GM23338 (cell line): ENCODE measurements around the gene NSL1. TPM values are rescaled to one million over a fixed set of nuclear protein-coding genes. Genes with fewer than 3 reads are reported as not detected.

ENCODE experiments used
- ATAC-seq: fragments of 200-7000 bp; cut with Tn5 transposase; 3 replicates; pipeline ENCODE4 v1.9.1; 2020
- DNase-seq: peaks from one replicate; pipeline ENCODE4 v3.0.0-alpha.2; 2015; ENCODE audit warnings: low spot score
- H2AFZ ChIP-seq: fragments of 200-600 bp; sonication (generic); 2 replicates; pipeline ENCODE4 v1.8.0; 2016; ENCODE audit warnings: antibody characterized with exemption, mild to moderate bottlenecking, moderate library complexity
- H3F3A ChIP-seq: fragments of 200-600 bp; sonication (generic); replicated peaks from 2 replicates; pipeline ENCODE4 v1.8.0; 2017; ENCODE audit warnings: antibody characterized with exemption, mixed run types, low read depth
- H3K27ac ChIP-seq: fragments of 200-600 bp; sonication (generic); 2 replicates; pipeline ENCODE4 v1.6.1; 2016; ENCODE audit warnings: low read depth
- H3K27me3 ChIP-seq: fragments of 200-600 bp; sonication (generic); 2 replicates; pipeline ENCODE4 v1.8.0; 2016; ENCODE audit warnings: mild to moderate bottlenecking, mixed run types, moderate library complexity; ENCODE audit not compliant: insufficient read depth
- H3K36me3 ChIP-seq: fragments of 200-600 bp; sonication (generic); 2 replicates; pipeline ENCODE4 v1.8.0; 2016; ENCODE audit warnings: mild to moderate bottlenecking; ENCODE audit not compliant: insufficient read depth
- H3K4me1 ChIP-seq: fragments of 200-600 bp; sonication (generic); 2 replicates; pipeline ENCODE4 v1.8.0; 2016; ENCODE audit warnings: mild to moderate bottlenecking, moderate library complexity; ENCODE audit not compliant: insufficient read depth
- H3K4me2 ChIP-seq: fragments of 200-600 bp; sonication (generic); 2 replicates; pipeline ENCODE4 v1.7.1; 2017; ENCODE audit warnings: mixed run types
- H3K4me3 ChIP-seq: fragments of 200-600 bp; sonication (generic); 2 replicates; pipeline ENCODE4 v1.6.1; 2016; ENCODE audit warnings: mixed run types
- H3K79me2 ChIP-seq: fragments of 200-600 bp; sonication (generic); replicated peaks from 2 replicates; pipeline ENCODE4 v1.8.0; 2017; ENCODE audit warnings: mild to moderate bottlenecking; ENCODE audit not compliant: insufficient read depth
- H3K9me2 ChIP-seq: fragments of 200-600 bp; sonication (generic); 2 replicates; pipeline ENCODE4 v1.8.0; 2017; ENCODE audit not compliant: insufficient read depth
- H4K20me1 ChIP-seq: fragments of 200-600 bp; sonication (generic); replicated peaks from 2 replicates; pipeline ENCODE4 v1.8.0; 2017; ENCODE audit warnings: mild to moderate bottlenecking; ENCODE audit not compliant: insufficient read depth
- H3K27ac Mint-ChIP-seq: 2 replicates; pipeline ENCODE4 v1.8.0; 2020; ENCODE audit warnings: inconsistent platforms, mild to moderate bottlenecking, moderate library complexity, mixed read lengths
- H3K27me3 Mint-ChIP-seq: 3 replicates; pipeline ENCODE4 v1.8.0; 2022; ENCODE audit warnings: low read depth, mild to moderate bottlenecking, moderate library complexity, mixed read lengths, inconsistent platforms; ENCODE audit not compliant: insufficient read depth, poor library complexity
- H3K36me3 Mint-ChIP-seq: 3 replicates; pipeline ENCODE4 v1.8.0; 2021; ENCODE audit warnings: low read depth, mild to moderate bottlenecking, inconsistent platforms, moderate library complexity, mixed read lengths
- H3K4me1 Mint-ChIP-seq: 3 replicates; pipeline ENCODE4 v1.8.0; 2020; ENCODE audit warnings: mild to moderate bottlenecking, inconsistent platforms, mixed read lengths
- H3K4me3 Mint-ChIP-seq: 3 replicates; pipeline ENCODE4 v1.8.0; 2021; ENCODE audit warnings: moderate library complexity, mild to moderate bottlenecking, inconsistent platforms, mixed read lengths
- H3K9me3 Mint-ChIP-seq: 3 replicates; pipeline ENCODE4 v1.8.0; 2020; ENCODE audit warnings: moderate library complexity, mild to moderate bottlenecking, inconsistent platforms, mixed read lengths
- CREB1 ChIP-seq: fragments of 250-450 bp; sonication (Bioruptor Pico); IDR thresholded peaks from 2 replicates; pipeline ENCODE4 v1.5.0; 2020; ENCODE audit warnings: low read depth, mild to moderate bottlenecking, moderate library complexity
- EZH2 ChIP-seq: fragments of 200-600 bp; sonication (generic); IDR thresholded peaks from one replicate; pipeline ENCODE4 v1.8.0; 2017; ENCODE audit warnings: antibody characterized with exemption, mild to moderate bottlenecking, low read depth; ENCODE audit not compliant: unreplicated experiment
- JUNB ChIP-seq: IDR thresholded peaks from one replicate; pipeline ENCODE4 v1.6.1; 2016; ENCODE audit warnings: antibody characterized with exemption; ENCODE audit not compliant: unreplicated experiment
- NANOG ChIP-seq: IDR thresholded peaks from 2 replicates; pipeline ENCODE4 v1.6.1; 2016; ENCODE audit warnings: antibody characterized with exemption, borderline replicate concordance
- POLR2AphosphoS5 ChIP-seq: IDR thresholded peaks from 2 replicates; pipeline ENCODE4 v1.6.1; 2016; ENCODE audit warnings: antibody characterized with exemption, low read depth
- REST ChIP-seq: IDR thresholded peaks from one replicate; pipeline ENCODE4 v1.6.1; 2018; ENCODE audit warnings: antibody characterized with exemption; ENCODE audit not compliant: unreplicated experiment
- STAT1 ChIP-seq: IDR thresholded peaks from one replicate; pipeline ENCODE4 v1.6.1; 2016; ENCODE audit warnings: antibody characterized with exemption; ENCODE audit not compliant: unreplicated experiment
- ZNF114 ChIP-seq: fragments of 250-450 bp; sonication (Bioruptor Pico); IDR thresholded peaks from 2 replicates; pipeline ENCODE4 v1.5.0; 2020; ENCODE audit warnings: mild to moderate bottlenecking, moderate library complexity
- ZNF331 ChIP-seq: fragments of 250-450 bp; sonication (Bioruptor Pico); IDR thresholded peaks from 2 replicates; pipeline ENCODE4 v1.5.0; 2020; ENCODE audit warnings: low read depth, mild to moderate bottlenecking, moderate library complexity
- polyA plus RNA-seq: library from polyadenylated mRNA; unstranded; fragments of >200 nt; fragmentation: Nextera tagmentation; extraction: Ambion mirVana; gene quantifications from 2 replicates; pipeline ENCODE4 v1.2.1, GENCODE V29; 2016
- total RNA-seq: library from RNA; depleted of rRNA; stranded (reverse); fragments of >200 nt; shearing (Covaris generic); gene quantifications from 2 replicates; pipeline ENCODE4 v1.2.3, GENCODE V29; 2014
- TF ChIP-seq, protein P1 (sequence below): IDR thresholded peaks from 2 replicates; pipeline ENCODE4 v1.6.1; 2016; ENCODE audit warnings: antibody characterized with exemption
- TF ChIP-seq, protein P2 (sequence below), 2 experiments: fragments of 200-600 bp in 1 of 2; sonication (generic) in 1 of 2; conservative IDR thresholded peaks; 2 replicates each; pipeline versions ENCODE4 v1.5.1 to v1.6.1; 2016 to 2017; ENCODE audit warnings: antibody characterized with exemption in 2 of 2, low read depth in 2 of 2, mild to moderate bottlenecking in 2 of 2, moderate library complexity in 1 of 2

The NSL1 gene
- total and polyA plus RNA-seq, 2 experiments from 2014 or later, result 96.8 to 102 TPM

DNA sequence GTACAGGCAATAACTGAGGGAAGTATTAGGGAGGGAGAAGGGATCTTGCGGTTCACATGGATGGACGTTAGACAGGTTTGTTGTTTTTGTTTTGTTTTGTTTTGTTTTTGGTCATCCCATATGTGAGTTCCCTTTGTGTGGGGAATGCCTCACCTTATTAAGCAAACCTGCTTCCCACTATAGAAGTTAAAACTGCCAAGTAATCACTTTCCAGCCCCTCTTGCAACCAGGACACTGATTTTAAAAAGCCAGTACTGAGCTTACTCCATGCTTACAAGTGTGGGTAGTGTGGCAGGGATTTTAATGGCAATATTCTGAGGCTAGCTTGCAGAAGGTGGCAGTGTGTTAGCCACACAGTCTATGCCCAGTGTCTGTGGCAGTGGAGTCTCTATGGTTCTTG is 29.4 kb upstream of the NSL1 start (continued):
- no peak for TF ChIP-seq REST
- no peak for TF ChIP-seq ZNF331 (CRISPR knock-in tag)
- TF ChIP-seq CREB1 (CRISPR knock-in tag), result no peak

DNA sequence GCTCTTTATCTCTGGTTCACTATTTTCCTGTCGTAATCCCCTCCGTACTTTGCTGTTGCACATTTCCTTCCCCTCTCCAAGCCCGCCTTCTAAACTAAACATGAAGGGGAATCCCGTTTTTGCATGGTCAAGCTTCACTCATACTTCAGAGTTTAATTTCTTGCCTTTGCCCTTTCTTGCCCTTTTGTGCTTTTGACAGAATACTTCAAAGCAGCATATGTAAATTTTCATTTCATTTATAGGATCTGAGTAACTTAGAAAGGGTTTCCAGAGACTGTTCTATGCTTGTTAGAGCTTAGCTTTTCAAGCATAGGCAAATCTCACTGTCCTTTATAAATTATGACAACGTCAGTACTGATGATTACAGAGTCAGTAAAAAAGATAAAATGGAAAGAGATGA is 28.1 kb upstream of the NSL1 start:
- peaks cover 8% of the 10 kb centered on the region for H3K36me3 Mint-ChIP-seq
- peaks cover 10% of the 10 kb centered on the region; the same call in 2 of the 3 replicates for H3K4me1 Mint-ChIP-seq
- no peak overlapping the region for H3K27ac ChIP-seq
- H3K27me3 ChIP-seq, result no peaks in the 10 kb centered on the region
- no peaks in the 10 kb centered on the region for H3F3A ChIP-seq
- no peaks in the 10 kb centered on the region for H3K9me2 ChIP-seq
- peaks cover 11% of the 10 kb centered on the region; the same call in 1 of the 2 replicates for H3K4me1 ChIP-seq
- H3K4me3 Mint-ChIP-seq, result no peak overlapping the region
- peaks cover 11% of the 10 kb centered on the region for H3K9me3 Mint-ChIP-seq
- H3K4me2 ChIP-seq, result no peak overlapping the region
- H2AFZ ChIP-seq, result no peak overlapping the region
- H3K79me2 ChIP-seq, result no peaks in the 10 kb centered on the region
- H3K27ac Mint-ChIP-seq, result no peak overlapping the region
- H3K27me3 Mint-ChIP-seq, result no peaks in the 10 kb centered on the region
- no peak overlapping the region for H3K4me3 ChIP-seq
- DNase-seq (no peak), ATAC-seq (no peak)
- H3K36me3 ChIP-seq, result no peaks in the 10 kb centered on the region
- H4K20me1 ChIP-seq, result no peaks in the 10 kb centered on the region
- TF ChIP-seq REST, result no peak
- TF ChIP-seq, protein P1, sequence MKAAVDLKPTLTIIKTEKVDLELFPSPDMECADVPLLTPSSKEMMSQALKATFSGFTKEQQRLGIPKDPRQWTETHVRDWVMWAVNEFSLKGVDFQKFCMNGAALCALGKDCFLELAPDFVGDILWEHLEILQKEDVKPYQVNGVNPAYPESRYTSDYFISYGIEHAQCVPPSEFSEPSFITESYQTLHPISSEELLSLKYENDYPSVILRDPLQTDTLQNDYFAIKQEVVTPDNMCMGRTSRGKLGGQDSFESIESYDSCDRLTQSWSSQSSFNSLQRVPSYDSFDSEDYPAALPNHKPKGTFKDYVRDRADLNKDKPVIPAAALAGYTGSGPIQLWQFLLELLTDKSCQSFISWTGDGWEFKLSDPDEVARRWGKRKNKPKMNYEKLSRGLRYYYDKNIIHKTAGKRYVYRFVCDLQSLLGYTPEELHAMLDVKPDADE, result no peak
- no peak for TF ChIP-seq CREB1 (CRISPR knock-in tag)
- TF ChIP-seq JUNB, result no peak
- TF ChIP-seq POLR2AphosphoS5, result no peak
- TF ChIP-seq EZH2, result no peak
- no peak for TF ChIP-seq NANOG
- TF ChIP-seq ZNF331 (CRISPR knock-in tag), result no peak
- TF ChIP-seq STAT1, result no peak
- TF ChIP-seq, protein P2, sequence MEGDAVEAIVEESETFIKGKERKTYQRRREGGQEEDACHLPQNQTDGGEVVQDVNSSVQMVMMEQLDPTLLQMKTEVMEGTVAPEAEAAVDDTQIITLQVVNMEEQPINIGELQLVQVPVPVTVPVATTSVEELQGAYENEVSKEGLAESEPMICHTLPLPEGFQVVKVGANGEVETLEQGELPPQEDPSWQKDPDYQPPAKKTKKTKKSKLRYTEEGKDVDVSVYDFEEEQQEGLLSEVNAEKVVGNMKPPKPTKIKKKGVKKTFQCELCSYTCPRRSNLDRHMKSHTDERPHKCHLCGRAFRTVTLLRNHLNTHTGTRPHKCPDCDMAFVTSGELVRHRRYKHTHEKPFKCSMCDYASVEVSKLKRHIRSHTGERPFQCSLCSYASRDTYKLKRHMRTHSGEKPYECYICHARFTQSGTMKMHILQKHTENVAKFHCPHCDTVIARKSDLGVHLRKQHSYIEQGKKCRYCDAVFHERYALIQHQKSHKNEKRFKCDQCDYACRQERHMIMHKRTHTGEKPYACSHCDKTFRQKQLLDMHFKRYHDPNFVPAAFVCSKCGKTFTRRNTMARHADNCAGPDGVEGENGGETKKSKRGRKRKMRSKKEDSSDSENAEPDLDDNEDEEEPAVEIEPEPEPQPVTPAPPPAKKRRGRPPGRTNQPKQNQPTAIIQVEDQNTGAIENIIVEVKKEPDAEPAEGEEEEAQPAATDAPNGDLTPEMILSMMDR (conservative IDR thresholded peaks at IDR 0.05; ENCODE audit: low read depth in 2 of 2), result no peak
- no peak for TF ChIP-seq ZNF114 (CRISPR knock-in tag)
